RWPE2 (cell line): Measurements from ENCODE around the gene ZBTB1.

Source experiments
- ATAC-seq: fragments of 200-7000 bp; cut with Tn5 transposase; 3 replicates; pipeline ENCODE4 v1.9.1; 2021; ENCODE audit warnings: low read depth
- DNase-seq: peaks from one replicate; pipeline ENCODE4 v3.0.0-alpha.2; 2020; ENCODE audit warnings: low spot score
- H3K27ac ChIP-seq: fragments of 450-650 bp; 2 replicates; pipeline ENCODE4 v1.5.1; 2017; ENCODE audit warnings: mild to moderate bottlenecking; ENCODE audit not compliant: poor library complexity, severe bottlenecking
- H3K27me3 ChIP-seq: fragments of 250-450 bp; sonication (Bioruptor Pico); 2 replicates; pipeline ENCODE4 v1.5.1; 2021; ENCODE audit warnings: mild to moderate bottlenecking, moderate library complexity; ENCODE audit not compliant: insufficient read depth, poor library complexity, severe bottlenecking
- H3K36me3 ChIP-seq: fragments of 250-450 bp; sonication (Bioruptor Pico); 2 replicates; pipeline ENCODE4 v1.5.1; 2020; ENCODE audit warnings: low read depth, mild to moderate bottlenecking, moderate library complexity
- H3K4me1 ChIP-seq: fragments of 250-450 bp; sonication (Bioruptor Pico); 2 replicates; pipeline ENCODE4 v1.5.1; 2021; ENCODE audit warnings: mild to moderate bottlenecking, moderate library complexity; ENCODE audit not compliant: insufficient read depth, poor library complexity, severe bottlenecking
- H3K4me3 ChIP-seq: fragments of 250-450 bp; sonication (Bioruptor Pico); 2 replicates; pipeline ENCODE4 v1.5.1; 2021; ENCODE audit warnings: mild to moderate bottlenecking, moderate library complexity; ENCODE audit not compliant: severe bottlenecking
- H3K9me3 ChIP-seq: fragments of 250-450 bp; sonication (Bioruptor Pico); 2 replicates; pipeline ENCODE4 v1.5.1; 2021; ENCODE audit warnings: mild to moderate bottlenecking, moderate library complexity; ENCODE audit not compliant: severe bottlenecking
- TF ChIP-seq, protein P1 (sequence below): fragments of 450-650 bp; IDR thresholded peaks from one replicate; pipeline ENCODE4 v1.5.1; 2017; ENCODE audit warnings: mild to moderate bottlenecking, moderate library complexity; ENCODE audit not compliant: poor library complexity, severe bottlenecking

The ZBTB1 gene

DNA sequence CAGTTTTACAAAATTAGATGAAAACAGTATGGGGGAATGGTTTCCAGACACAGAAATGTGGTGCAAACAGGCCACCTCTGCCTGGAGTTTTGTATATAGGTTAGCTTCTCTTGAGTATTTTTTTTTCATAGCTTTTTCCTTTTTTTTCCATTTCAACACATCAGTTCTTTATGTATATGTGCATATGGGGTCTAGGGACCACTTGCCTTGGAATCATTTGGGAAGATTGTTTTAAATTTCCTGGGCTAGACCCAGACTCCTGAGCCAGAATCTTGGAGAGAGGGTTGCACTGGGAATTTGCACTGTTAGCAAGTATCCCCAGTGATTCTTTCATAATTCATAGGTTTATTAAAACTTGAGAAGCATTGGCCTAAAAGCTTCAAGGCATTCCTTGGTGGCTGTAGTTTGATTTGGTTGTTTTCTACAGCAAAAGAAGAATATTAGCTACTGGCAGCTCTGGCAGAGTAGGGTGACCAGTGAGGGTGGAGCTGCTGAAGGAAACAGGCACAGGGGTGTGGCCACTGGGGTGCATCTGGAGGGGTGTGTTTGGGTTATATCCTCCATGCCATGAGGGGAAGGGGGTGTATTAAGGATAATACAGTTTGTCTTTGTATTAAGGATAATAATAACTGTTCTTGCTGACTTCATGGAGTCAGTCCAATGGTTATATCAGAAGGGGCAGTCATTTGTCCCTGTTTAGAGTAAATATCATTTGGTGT lies 68.0 kb downstream of the ZBTB1 start:
- ATAC-seq (no peak), DNase-seq (no peak)
- H3K4me3 ChIP-seq: no peak overlapping the region
- H3K4me1 ChIP-seq: peaks cover 16% of the 10 kb centered on the region
- H3K36me3 ChIP-seq: no peaks in the 10 kb centered on the region
- no peaks in the 10 kb centered on the region for H3K9me3 ChIP-seq
- TF ChIP-seq, protein P1, sequence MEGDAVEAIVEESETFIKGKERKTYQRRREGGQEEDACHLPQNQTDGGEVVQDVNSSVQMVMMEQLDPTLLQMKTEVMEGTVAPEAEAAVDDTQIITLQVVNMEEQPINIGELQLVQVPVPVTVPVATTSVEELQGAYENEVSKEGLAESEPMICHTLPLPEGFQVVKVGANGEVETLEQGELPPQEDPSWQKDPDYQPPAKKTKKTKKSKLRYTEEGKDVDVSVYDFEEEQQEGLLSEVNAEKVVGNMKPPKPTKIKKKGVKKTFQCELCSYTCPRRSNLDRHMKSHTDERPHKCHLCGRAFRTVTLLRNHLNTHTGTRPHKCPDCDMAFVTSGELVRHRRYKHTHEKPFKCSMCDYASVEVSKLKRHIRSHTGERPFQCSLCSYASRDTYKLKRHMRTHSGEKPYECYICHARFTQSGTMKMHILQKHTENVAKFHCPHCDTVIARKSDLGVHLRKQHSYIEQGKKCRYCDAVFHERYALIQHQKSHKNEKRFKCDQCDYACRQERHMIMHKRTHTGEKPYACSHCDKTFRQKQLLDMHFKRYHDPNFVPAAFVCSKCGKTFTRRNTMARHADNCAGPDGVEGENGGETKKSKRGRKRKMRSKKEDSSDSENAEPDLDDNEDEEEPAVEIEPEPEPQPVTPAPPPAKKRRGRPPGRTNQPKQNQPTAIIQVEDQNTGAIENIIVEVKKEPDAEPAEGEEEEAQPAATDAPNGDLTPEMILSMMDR: no peak
- H3K27ac ChIP-seq: no peak overlapping the region
- no peaks in the 10 kb centered on the region for H3K27me3 ChIP-seq

DNA sequence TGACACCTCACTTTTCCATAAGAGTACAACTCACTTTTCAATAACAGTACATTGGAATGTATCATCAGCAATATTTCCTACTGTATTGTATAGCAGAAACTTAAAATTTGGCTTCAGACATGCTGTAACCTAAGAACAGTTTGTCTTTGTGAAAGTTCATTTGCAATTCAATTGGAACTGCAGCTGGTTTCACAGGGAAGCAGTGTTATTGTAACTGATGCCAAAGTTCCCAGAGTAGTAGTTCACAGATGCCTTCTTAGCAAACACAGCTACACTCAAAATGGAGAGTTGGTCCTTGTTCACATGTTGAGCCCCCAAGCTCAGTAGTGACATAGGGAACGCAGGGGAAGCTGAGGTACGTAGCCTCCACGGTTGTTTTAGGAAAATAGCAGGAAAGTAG lies 68.5 kb downstream of the ZBTB1 start:
- ATAC-seq (no peak), DNase-seq (no peak)
- Histone ChIP-seq H3K4me1 (peaks cover 16% of the 10 kb centered on the region), H3K4me3 (no peak overlapping the region), H3K27ac (no peak overlapping the region), H3K9me3 (no peaks in the 10 kb centered on the region), H3K36me3 (no peaks in the 10 kb centered on the region), H3K27me3 (no peaks in the 10 kb centered on the region)
- TF ChIP-seq, protein P1: no peak
